Cardiac muscle cell (in vitro differentiated cells and primary cell): Measurements from ENCODE around the gene ZMYM5. TPM values are rescaled to one million over a fixed set of nuclear protein-coding genes. Genes with fewer than 3 reads are reported as not detected.
"Not testable (repeated sequence)": the region's sequence is repeated elsewhere in the genome, so short reads cannot be mapped to it uniquely, and the experiment has no call there.

Source experiments
- DNase-seq, 2 donors: peaks; one replicate each; pipeline versions ENCODE4 v3.0.0 to v3.0.0-alpha.2; 2010 to 2017; ENCODE audit warnings: low read depth in 1 of 2, low spot score in 1 of 2
- H3K27ac ChIP-seq: fragments of 200-600 bp; sonication (generic); 2 replicates; pipeline ENCODE4 v1.5.1; 2016
- H3K27me3 ChIP-seq: fragments of 200-600 bp; sonication (generic); 2 replicates; pipeline ENCODE4 v1.6.0; 2016; ENCODE audit warnings: control low read depth
- H3K36me3 ChIP-seq: fragments of 200-600 bp; sonication (generic); 2 replicates; pipeline ENCODE4 v1.5.1; 2016; ENCODE audit warnings: control low read depth
- H3K4me1 ChIP-seq: fragments of 200-600 bp; sonication (generic); 2 replicates; pipeline ENCODE4 v1.8.1; 2017; ENCODE audit warnings: low read depth, mild to moderate bottlenecking, mixed run types
- H3K4me3 ChIP-seq: fragments of 200-600 bp; sonication (generic); 2 replicates; pipeline ENCODE4 v1.5.1; 2016; ENCODE audit warnings: mild to moderate bottlenecking
- H3K9me3 ChIP-seq: fragments of 200-600 bp; sonication (generic); 2 replicates; pipeline ENCODE4 v1.5.1; 2017; ENCODE audit warnings: low read depth, mild to moderate bottlenecking, control low read depth
- CTCF ChIP-seq: IDR thresholded peaks from 2 replicates; pipeline ENCODE4 v1.5.1; 2012; ENCODE audit warnings: low read depth, mild to moderate bottlenecking, low read length
- polyA plus RNA-seq: library from polyadenylated mRNA; unstranded; fragments of >200 nt; fragmentation: Nextera tagmentation; extraction: Ambion mirVana; gene quantifications from 2 replicates; pipeline ENCODE4 v1.2.1, GENCODE V29; 2016
- total RNA-seq: library from RNA; depleted of rRNA; stranded (reverse); fragments of >200 nt; gene quantifications from 2 replicates; pipeline ENCODE4 v1.2.3, GENCODE V29; 2016

ZMYM5 gene
- total and polyA plus RNA-seq, 2 experiments from 2014 or later: 6.6 to 15.5 TPM

- no peak overlapping the region for H3K4me3 ChIP-seq
- no peak overlapping the region for H3K27ac ChIP-seq
- H3K4me1 ChIP-seq: no peaks in the 10 kb centered on the region
- no peak for TF ChIP-seq CTCF
- no peak for DNase-seq
- H3K27me3 ChIP-seq: no peaks in the 10 kb centered on the region
- peaks cover 7% of the 10 kb centered on the region for H3K36me3 ChIP-seq
- H3K9me3 ChIP-seq: no peaks in the 10 kb centered on the region
These were observed 45.8 kb downstream of the ZMYM5 start for GRCh38 chr13:19817510-19818158.

GRCh38 chr13:19817106-19817505 is 46.3 kb downstream of the ZMYM5 start:
- Histone ChIP-seq H3K4me3 (no peak overlapping the region), H3K27ac (no peak overlapping the region), H3K27me3 (no peaks in the 10 kb centered on the region), H3K9me3 (no peaks in the 10 kb centered on the region), H3K36me3 (peaks cover 7% of the 10 kb centered on the region), H3K4me1 (no peaks in the 10 kb centered on the region)
- TF ChIP-seq CTCF: no peak
- DNase-seq: no peak

- H3K4me3 ChIP-seq, H3K27ac ChIP-seq, H3K4me1 ChIP-seq, H3K36me3 ChIP-seq, H3K27me3 ChIP-seq, H3K9me3 ChIP-seq, DNase-seq: not testable (repeated sequence)
These were observed 47.6 kb downstream of the ZMYM5 start for GRCh38 chr13:19815842-19816241.

DNA sequence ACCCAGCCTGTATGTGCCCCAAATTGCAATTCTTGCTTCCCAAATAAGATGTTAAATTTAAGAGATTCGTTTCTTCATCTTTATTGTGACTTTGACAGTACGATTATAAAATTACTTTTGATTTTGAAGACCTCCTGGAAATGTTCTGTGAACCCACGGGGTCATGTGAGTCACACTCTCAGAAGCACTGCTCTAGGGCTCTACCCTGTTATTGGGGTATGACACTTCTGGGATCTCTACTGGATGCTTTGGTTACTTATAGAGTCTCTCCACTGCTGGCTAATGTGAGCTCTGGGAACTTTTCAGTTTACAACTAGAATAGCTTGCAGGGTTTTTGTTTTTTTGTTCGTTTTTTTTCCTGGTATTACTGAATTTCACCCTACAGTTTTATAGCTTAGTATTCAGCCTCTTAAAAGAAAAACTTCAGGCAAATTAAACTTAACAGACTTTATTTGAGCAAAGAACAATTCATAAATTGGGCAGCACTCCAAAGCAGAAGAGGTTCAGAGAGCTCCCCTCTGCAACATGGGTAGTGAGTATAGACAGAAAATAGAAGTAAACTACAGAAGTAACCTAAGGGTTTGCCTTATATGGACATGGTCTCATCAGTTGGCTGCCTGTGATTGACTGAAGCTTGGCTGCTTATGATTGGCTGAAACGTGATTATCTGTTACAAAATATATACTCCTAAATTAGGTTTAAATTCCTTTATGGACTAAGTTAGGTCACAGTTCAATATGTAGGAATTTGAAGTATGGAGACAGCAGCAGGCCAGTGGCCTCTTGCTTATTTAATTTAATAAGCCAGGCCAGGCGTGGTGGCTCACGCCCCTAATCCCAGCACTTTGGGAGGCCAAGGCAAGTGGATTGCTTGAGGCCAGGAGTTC is 52.2 kb downstream of the ZMYM5 start:
- Histone ChIP-seq H3K27me3 (no peaks in the 10 kb centered on the region), H3K36me3 (no peaks in the 10 kb centered on the region), H3K4me1 (no peaks in the 10 kb centered on the region), H3K27ac (no peak overlapping the region), H3K9me3 (no peaks in the 10 kb centered on the region), H3K4me3 (no peak overlapping the region)
- DNase-seq: peak in 1 of 2 donors; percentile 12
- TF ChIP-seq CTCF: no peak

DNA sequence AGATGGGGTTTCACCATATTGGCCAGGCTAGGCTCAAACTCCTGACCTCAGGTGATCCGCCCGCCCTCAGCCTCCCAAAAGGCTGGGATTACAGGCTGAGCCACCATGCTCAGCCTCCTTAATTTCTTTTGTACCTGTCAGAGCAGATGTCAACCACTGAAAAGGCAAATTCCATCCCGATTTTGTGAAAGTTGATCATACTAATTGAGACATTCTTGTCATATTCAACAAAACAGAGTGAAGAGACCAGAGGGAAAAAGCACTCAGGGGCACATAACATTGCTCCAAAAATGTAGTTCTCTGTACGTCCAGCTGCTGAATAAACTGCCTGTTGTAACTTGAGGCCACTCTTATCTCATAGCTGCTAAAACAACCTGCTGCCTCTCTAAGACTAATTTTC is 53.3 kb downstream of the ZMYM5 start:
- no peak for DNase-seq
- no peak overlapping the region for H3K4me3 ChIP-seq
- no peaks in the 10 kb centered on the region for H3K27me3 ChIP-seq
- no peaks in the 10 kb centered on the region for H3K36me3 ChIP-seq
- no peak for TF ChIP-seq CTCF
- no peaks in the 10 kb centered on the region for H3K4me1 ChIP-seq
- H3K27ac ChIP-seq: no peak overlapping the region
- H3K9me3 ChIP-seq: no peaks in the 10 kb centered on the region

- Histone ChIP-seq H3K9me3 (no peaks in the 10 kb centered on the region), H3K4me1 (no peaks in the 10 kb centered on the region), H3K27me3 (no peaks in the 10 kb centered on the region), H3K27ac (no peak overlapping the region), H3K4me3 (no peak overlapping the region), H3K36me3 (no peaks in the 10 kb centered on the region)
- no peak for DNase-seq
- no peak for TF ChIP-seq CTCF
These were observed 57.7 kb downstream of the ZMYM5 start for GRCh38 chr13:19805765-19806164.
